Mononuclear cell (primary cell): ENCODE data around the gene CD164L2. TPM values are rescaled to one million over a fixed set of nuclear protein-coding genes. Genes with fewer than 3 reads are reported as not detected.

Experiments used
- H3K27me3 ChIP-seq: 2 replicates; pipeline ENCODE4 v1.6.0; 2011; ENCODE audit warnings: low read length, control low read depth; ENCODE audit not compliant: insufficient read depth
- H3K4me1 ChIP-seq: 2 replicates; pipeline ENCODE4 v1.5.1; 2011; ENCODE audit warnings: mild to moderate bottlenecking, low read length, control low read depth; ENCODE audit not compliant: insufficient read depth
- H3K4me3 ChIP-seq: 2 replicates; pipeline ENCODE4 v1.5.1; 2011; ENCODE audit warnings: mild to moderate bottlenecking, low read length, moderate library complexity
- H3K9me3 ChIP-seq: 2 replicates; pipeline ENCODE4 v1.5.1; 2011; ENCODE audit warnings: low read depth, mild to moderate bottlenecking, control low read depth, low read length
- total RNA-seq: library from RNA; depleted of rRNA; stranded (reverse); fragments of >200 nt; gene quantifications from one replicate; pipeline ENCODE4 v1.2.3, GENCODE V29; 2012

CD164L2 gene
- total RNA-seq, 1 donor, result not detected

DNA sequence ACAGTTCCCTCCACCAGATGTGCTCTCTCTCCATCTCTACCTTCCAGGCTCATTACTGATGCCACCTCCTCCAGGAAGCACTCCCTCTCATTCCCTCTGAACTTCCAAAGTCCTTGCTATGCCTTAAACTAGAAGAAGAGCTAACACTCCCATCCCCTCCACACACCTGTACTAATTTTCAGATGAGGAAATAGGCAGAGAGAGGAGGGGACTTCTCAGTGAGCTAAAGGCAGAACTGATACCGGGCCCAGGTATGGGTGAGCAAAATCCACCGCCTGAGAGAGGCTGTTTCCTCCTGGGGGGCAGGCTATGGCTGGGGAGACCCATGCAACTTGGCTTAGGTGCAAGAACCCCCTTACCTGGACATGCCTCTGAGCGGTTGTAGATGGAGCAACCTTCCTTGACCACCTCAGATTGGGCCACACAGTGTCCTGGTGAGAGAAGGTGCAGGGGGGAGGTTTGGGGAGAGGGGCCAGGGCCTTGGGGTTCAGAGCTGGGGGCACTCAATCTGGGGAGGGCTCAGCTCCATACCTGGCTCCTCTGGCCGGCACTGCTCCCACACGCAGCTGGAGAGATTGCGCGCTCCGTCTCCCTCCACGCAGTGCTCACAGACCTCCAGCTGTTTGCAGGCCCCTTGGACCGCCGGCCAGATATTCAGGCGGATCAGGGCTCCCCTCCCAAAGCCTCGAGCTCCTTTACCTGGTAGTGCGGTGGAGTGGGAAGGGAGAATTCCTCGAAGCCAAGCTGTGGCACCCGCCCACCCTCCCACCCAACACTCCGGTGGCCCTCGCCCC lies 967 bp downstream of the CD164L2 start:
- H3K27me3 ChIP-seq, result no peaks in the 10 kb centered on the region
- H3K4me3 ChIP-seq, result no peak overlapping the region
- no peaks in the 10 kb centered on the region for H3K9me3 ChIP-seq
- H3K4me1 ChIP-seq, result no peaks in the 10 kb centered on the region

DNA sequence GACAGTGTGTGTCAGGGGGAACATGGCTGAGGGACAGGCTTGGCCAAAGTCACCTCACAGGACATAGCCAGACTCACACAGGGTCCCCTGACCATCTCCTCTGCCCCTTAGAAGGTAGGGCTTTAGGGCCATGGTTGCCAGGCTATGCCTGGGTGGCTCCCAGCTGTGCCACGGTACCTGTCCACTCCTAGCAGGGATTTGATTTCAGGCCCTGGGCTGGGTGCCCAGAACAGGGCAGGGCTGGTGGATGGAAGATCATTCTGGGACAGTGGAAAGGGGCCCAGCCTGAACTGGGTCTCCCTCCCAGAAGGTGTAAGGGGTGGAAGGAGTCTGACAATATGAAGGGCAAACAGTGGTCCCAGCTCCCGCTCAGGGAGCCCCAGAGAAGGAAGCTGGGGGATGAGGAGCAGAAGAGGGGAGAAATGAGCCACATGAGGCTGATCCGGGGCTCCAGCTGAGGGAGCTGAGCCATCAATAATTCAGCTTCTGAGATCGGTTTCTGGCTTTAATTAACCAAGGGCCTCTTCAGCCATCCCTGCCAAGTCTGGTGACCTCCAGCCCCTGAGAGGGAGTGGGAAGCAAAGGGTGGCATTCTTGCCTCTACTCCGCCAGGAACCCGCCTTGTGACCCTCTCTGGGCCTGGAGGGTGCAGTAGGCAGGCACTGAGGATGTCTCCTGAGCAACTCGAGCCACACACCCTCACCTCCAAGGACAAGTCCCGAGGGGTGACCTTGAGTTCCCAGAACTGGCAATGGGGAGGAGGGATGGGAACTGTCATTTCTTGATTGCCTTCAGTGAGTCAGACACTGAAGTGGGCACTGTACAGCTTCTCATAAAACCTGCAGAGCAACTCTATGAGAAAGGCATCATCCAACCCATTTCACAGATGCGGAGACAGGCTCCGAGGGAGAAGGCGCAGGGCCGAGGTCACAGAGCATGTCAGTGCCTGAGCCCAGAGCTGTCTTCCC lies 2.1 kb downstream of the CD164L2 start:
- Histone ChIP-seq H3K27me3 (no peaks in the 10 kb centered on the region), H3K4me1 (no peaks in the 10 kb centered on the region), H3K9me3 (no peaks in the 10 kb centered on the region), H3K4me3 (no peak overlapping the region)

DNA sequence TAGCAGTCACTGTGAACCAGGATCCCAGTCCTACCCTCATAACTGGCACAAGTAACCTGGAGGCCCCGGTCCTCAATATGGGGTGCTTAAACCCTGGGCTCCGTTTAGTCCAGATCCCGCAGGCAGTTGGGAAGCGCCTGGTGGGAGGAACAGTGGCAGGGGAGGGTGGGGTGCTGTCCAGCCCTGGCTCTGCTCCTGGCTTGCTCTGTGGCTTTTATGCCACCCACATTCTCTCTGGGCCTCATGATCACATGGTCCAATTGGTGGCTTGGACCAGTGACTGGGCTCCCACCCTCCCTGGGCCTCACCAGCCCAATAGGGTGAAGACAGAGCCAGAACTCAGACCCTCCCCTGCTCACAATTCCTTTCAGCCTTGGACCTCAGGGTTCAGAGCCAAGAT lies 2.9 kb downstream of the CD164L2 start:
- Histone ChIP-seq H3K27me3 (no peaks in the 10 kb centered on the region), H3K4me3 (no peak overlapping the region), H3K4me1 (no peaks in the 10 kb centered on the region), H3K9me3 (no peaks in the 10 kb centered on the region)

DNA sequence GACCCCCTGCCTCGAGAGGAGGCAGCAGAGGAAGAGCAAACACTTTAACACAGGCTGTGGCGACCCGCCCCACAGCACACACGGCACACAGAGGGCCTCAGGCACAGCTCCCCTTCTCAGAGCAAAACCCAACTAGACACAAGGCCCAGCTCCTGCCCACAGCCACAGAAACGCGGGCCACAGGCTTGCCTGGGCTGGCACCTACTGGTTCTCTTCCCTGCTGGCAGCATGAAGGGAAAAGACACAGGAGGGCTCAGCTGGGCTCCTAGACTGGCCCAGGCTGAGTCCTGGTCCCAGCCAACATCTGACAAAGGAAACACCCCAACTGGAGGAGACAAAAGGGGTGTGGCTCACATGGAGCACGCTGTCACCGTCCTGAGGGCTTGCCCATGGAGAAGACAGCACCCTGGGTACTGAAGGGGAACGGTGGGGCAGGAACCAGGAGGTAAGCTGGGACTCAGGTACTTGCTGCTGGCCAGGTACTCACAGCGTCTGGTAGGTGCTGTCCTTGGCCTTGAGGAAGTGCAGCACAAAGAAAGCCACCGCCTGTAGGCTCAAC lies 3.5 kb downstream of the CD164L2 start:
- Histone ChIP-seq H3K9me3 (no peaks in the 10 kb centered on the region), H3K4me1 (no peaks in the 10 kb centered on the region), H3K27me3 (no peaks in the 10 kb centered on the region), H3K4me3 (no peak overlapping the region)

DNA sequence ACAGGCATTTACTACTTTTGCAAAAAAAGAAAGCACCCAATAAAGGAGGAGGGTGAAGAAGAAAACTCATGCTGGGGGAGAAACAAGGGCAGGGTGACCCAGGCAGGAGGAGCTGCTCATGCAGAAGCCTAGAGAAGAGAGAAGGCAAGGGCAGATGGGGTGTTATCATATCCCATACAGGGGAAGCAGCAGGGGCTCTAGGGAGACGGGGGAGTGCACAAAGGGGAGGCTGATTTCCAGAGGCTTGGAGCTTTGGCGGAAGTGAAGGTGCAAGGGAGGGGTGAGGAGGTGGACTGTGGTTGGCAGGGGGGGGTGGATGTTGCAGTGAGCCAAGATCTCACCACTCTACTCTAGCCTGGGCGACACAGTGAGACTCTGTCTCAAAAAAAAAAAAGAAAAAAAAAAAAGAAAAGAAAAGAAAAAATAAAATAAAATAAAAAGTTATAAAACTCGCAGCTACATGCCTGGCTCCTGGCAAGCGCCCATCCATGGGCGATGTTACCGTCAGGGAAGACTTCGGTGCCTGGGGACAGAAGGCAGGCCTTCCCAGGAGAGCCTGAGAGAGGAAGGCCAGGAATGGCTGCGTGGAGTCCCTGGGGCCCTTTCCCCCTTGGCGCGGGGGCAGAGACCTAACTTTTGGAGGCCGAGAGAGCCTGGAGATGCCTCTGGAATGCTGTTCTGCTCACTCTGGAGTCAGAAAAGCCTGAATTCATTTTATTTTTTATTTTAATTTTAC lies 5.2 kb downstream of the CD164L2 start:
- Histone ChIP-seq H3K9me3 (no peaks in the 10 kb centered on the region), H3K4me3 (no peak overlapping the region), H3K27me3 (no peaks in the 10 kb centered on the region), H3K4me1 (no peaks in the 10 kb centered on the region)

DNA sequence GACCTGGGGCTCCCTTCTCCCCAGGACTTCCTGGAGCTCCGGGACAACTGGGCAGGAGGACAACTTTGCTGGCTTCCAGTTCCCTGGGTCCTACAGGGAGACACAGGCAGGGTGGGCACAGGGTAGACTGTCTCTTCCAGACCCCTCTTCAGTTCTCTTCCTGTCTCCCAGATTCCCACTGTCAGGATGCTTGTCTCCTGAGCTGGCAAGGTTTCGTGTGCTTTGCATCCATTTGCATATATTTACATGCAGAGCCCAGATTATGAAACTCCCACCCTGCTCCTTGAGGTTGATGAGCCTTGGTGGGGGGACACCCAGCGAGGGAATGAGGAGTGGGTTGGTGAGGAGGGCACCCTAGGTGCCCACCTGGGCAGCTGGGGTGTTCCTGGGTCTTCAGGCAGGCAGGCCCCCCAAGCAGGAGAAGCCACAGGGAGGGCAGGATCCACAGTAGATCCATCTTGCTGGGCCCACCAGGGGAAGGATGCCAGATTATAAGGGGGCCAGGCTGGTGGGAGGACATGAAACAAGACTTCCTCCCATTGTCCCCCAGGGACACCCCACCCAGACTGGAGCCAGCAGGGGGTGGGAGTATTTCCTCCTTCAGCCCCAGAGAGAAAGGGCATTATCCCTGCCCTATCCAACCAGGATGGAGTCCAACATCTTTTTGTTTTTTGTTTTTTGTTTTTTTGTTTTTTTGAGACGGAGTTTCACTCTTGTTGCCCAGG lies 8.6 kb downstream of the CD164L2 start, which contains the start of gene FCN3:
Gene FCN3, minus strand, starts transcription at position 463 of the 725 bp plus-strand sequence. Its CDS starts 6 bp downstream, at position 457.
- Histone ChIP-seq H3K4me3 (no peak within 1 kb of the TSS), H3K4me1 (peaks cover 13% of the 10 kb centered on the region), H3K27me3 (no peaks in the 10 kb centered on the region), H3K9me3 (no peaks in the 10 kb centered on the region)

DNA sequence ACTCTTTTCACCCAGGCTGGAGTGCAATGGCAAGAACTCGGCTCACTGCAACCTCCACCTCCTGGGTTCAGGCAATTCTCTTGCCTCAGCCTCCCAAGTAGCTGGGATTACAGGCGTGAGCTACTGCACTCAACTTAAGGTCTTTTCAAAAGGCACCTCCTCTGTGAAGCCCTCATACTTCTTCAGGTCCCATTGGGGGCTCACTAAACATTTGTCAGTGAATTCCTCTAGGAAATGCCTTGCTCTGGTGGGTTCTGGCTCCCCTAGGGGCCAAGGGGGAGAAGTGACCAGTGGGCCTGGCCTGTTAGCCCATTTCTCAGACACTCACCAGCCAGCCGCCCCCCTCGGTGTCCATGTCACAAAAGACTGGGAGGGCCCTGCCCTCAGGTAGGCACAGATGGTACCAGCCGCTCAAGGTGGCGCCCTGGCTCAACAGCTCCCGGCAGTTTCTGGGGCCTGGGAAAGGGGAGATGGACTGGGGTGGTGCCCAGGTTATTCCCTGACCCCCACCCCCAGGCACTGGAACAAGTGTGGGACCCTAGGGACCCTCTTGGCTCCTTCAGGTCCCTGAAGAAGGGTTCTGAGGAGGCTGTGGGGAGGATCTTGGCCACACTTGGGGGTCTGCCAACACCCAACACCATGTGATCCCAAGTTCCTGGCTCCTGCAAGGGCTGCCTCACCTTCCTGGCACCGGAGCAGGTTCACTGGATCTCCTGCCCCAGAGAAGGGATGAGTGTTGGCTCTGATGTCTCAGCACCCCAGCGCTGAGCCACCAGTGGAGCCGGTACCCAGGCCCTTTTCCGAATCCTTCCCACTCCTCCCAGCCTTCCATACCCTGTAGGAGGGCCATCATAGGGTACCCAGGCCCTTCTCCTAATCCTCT lies 10.1 kb downstream of the CD164L2 start:
- Histone ChIP-seq H3K4me3 (no peak overlapping the region), H3K9me3 (no peaks in the 10 kb centered on the region), H3K4me1 (peaks cover 28% of the 10 kb centered on the region), H3K27me3 (no peaks in the 10 kb centered on the region)

DNA sequence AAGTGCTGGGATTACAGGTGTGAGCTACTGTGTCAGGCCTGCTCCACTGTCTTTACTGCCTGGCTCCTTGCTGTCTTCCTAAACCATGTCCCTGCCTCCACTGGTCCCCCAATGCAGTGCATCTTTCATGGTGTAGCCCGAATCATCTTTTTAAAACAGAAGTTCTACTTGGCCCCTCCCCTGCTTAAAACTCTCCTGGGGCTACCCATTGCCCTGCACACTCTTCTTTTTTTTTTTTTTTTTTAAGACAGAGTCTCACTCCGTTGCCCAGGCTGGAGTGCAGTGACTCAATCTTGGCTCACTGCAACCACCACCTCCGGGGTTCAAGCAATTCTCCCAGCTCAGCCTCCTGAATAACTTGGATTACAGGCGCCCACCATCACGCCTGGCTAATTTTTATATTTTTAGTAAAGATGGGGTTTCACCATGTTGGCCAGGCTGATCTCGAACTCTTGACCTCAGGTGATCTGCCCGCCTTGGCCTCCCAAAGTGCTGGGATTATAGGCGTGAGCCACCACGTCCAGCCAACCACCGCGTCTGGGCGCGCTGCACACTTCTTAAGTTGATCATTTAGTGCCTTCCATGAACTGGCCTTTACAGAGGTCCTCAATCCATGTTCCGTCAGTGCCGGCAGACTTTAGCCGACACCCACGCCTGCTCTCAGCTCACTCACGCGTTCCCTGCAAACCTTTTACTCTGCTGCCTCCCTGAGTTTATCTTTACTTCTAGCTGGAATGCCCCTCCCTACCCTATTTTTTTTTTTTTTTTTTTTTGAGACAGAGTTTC lies 10.9 kb downstream of the CD164L2 start:
- Histone ChIP-seq H3K4me3 (no peak overlapping the region), H3K9me3 (no peaks in the 10 kb centered on the region), H3K4me1 (peaks cover 36% of the 10 kb centered on the region), H3K27me3 (no peaks in the 10 kb centered on the region)

DNA sequence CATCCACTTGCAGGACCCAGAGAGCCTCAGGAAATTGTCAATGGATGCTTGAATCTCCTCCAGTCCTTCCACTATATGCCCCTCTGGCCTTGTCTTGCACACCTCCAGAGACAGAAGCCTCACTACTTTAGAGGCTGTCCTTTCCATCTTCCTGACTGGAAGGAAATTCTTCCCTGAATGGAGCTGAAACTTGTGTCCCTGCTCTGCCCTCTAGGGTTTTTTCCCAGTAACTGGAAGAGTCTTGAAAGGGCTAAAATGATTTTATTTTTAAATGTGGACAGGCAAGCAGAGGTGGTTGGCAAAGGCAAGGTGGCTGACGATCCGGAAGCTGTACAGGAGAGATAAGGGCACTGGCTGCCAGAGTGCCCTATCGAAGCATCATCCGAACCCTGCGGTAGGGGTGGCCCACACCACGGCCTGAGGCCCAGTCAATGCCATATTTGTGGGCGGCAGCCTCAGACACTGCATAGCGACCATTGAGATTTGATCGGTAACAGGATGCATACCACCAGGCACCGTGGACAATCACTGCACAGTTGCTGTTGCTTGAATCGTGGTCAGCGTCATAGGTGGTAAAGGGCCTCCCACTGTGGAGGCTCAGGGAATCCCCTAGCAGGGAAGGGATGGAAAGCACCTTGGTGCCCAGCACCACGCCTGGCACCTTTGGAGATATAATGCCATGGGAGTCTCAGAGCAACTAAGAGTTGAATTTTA lies 14.1 kb downstream of the CD164L2 start:
- Histone ChIP-seq H3K27me3 (no peaks in the 10 kb centered on the region), H3K4me3 (no peak overlapping the region), H3K4me1 (peaks cover 61% of the 10 kb centered on the region), H3K9me3 (no peaks in the 10 kb centered on the region)

DNA sequence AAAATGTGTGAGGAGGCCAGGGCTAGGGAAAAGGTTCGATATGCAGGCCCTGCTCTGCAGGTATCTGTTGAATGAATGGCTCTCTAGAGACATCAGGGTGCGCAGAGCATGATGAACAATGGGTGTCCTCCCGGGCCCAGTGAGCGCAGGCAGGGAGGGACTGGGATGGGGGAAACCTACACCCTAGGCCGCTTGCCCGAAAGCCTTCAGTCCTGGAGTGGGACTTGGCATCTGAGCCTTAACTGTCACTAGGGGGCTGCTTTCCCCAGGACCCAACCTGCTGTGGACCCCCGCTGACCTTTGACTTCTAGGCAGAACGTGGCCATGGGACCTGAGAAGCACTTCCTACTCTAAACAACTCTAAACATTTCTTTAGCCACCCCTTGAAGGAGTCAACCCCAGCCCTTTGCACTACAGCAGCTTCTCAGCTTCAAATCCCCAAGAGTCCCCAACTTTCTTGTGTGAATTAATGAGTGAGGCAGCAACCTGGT lies 15.9 kb downstream of the CD164L2 start:
- H3K4me1 ChIP-seq, result peaks cover 61% of the 10 kb centered on the region
- H3K9me3 ChIP-seq, result no peaks in the 10 kb centered on the region
- no peak overlapping the region for H3K4me3 ChIP-seq
- H3K27me3 ChIP-seq, result no peaks in the 10 kb centered on the region

DNA sequence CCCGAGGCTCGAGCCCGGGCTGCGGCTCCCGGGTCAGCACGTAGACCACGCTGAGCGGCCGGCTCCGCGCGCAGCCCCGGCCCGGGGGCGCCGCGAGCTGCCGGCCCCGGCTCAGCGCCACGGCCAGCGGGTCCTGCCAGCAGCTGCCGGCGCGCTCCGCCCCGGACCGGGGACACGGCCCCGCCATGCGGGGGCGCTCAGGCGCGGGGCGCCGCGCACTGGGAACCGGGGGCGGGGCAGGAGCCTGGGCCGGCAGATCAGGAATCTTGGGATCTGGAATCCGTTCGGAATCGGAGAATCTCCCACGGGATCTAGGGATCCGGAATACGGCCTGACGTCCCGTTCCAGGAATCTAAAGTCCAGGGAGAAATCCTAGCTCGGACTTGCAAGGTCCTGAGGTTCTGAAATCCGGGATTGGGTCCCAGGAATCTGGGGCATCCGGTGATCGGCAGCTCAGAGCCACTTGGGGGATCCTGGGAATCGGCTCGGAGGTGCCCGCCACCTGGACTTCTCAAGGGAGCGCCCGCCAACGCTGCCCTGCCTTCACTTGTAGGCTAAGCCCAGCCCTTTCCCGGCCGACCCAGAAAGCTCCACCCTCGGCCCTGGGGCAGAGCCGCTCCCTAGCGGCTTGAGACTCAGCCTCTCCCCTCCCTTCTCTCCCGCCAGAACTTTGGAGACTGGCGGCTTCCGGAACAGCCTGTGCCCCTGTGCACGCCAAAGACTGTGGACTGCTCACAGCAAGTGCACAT lies 16.5 kb downstream of the CD164L2 start, which contains the start of gene MAP3K6:
Gene MAP3K6, minus strand, starts transcription at position 551 of the 749 bp plus-strand sequence. Its CDS starts 364 bp downstream, at position 187.
- Histone ChIP-seq H3K9me3 (no peaks in the 10 kb centered on the region), H3K27me3 (no peaks in the 10 kb centered on the region), H3K4me1 (peaks cover 61% of the 10 kb centered on the region), H3K4me3 (peak within 1 kb of the TSS; percentile 38)

DNA sequence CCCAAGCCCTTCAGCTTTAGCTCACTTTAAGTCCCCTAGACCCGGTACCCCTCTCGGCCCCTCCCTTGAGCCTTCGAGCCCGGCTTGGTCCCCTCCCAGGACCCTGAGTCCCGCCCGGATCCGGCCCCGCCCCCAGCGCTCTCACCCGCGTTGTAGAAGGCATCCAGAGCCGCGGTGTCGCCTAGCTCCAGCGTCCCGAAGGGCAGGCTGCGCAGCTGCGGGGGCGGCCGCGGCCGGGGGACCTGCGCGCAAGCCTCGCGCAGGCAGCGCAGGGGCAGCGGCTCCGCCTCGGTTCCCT lies 17.1 kb downstream of the CD164L2 start:
- peaks cover 61% of the 10 kb centered on the region for H3K4me1 ChIP-seq
- peak overlapping the region; percentile 38 for H3K4me3 ChIP-seq
- H3K9me3 ChIP-seq, result no peaks in the 10 kb centered on the region
- no peaks in the 10 kb centered on the region for H3K27me3 ChIP-seq
